NB4 (cell line): ENCODE measurements around the gene TMEM88.

Source experiments
- CTCF ChIP-seq: IDR thresholded peaks from one replicate; pipeline ENCODE4 v1.5.1; 2012; ENCODE audit warnings: low read depth, low read length
- MAX ChIP-seq: IDR thresholded peaks from 2 replicates; pipeline ENCODE4 v1.6.1; 2011; ENCODE audit warnings: low read depth, low read length
- MYC ChIP-seq: IDR thresholded peaks from 2 replicates; pipeline ENCODE4 v1.6.1; 2011; ENCODE audit warnings: low read depth, low read length

GRCh38 chr17:7852919-7853690, 1.8 kb upstream of the TMEM88 start:
- TF ChIP-seq CTCF = no peak
- no peak for TF ChIP-seq MYC
- no peak for TF ChIP-seq MAX
